HG02588 (cell line): ENCODE data around the gene ACD.

Experiments used
- ATAC-seq: cut with Tn5 transposase; IDR thresholded peaks from one replicate; pipeline ENCODE4 v1.9.1; 2021; ENCODE audit warnings: mild to moderate bottlenecking, moderate library complexity; ENCODE audit not compliant: unreplicated experiment

Gene ACD

DNA sequence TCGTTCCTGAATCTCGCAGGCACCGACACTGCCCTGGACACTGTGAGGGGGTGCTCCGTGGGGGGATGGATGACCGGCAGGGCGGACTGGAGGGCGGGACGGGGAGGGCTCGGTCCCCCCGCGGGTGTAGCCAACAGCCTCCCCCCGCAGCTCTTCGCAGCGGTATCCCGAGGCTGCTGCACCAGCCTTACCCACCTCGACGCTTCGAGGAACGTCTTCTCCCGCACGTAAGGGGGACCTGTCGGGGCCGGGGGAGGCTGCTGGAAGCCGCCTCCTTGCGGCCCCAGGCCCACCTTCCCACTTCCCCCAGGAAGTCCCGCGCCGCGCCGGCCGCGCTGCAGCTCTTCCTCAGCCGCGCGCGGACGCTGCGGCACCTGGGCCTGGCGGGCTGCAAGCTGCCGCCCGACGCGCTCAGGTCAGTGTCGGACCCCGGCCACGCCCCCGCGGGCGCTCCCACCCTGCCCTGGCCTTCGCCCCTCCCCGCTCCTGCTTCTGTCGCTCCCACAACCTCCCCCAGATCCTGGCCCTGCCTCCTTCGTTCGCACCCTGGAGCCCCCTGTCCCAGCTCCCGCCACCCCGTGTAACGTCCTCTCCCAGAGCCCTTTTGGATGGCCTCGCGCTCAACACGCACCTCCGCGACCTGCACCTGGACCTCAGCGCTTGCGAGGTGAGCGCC, 11.8 kb downstream of the ACD start:
- no peak for ATAC-seq

DNA sequence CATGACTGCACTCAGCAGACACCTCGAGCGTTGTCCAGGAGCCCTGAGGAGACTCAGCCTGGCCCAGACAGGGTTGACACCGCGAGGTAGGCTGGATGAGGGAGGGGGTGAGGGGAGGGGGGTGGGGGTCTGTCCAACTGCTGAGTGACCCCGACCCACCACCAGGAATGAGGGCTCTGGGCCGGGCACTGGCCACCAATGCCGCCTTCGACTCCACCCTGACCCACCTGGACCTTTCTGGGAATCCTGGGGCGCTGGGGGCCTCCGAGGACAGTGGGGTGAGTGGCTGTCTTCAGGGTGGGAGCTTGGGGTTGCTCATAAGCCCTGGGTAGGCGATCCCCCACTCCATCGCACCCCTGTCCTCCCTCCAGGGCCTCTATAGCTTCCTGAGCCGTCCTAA, 12.4 kb downstream of the ACD start:
- ATAC-seq, result no peak

DNA sequence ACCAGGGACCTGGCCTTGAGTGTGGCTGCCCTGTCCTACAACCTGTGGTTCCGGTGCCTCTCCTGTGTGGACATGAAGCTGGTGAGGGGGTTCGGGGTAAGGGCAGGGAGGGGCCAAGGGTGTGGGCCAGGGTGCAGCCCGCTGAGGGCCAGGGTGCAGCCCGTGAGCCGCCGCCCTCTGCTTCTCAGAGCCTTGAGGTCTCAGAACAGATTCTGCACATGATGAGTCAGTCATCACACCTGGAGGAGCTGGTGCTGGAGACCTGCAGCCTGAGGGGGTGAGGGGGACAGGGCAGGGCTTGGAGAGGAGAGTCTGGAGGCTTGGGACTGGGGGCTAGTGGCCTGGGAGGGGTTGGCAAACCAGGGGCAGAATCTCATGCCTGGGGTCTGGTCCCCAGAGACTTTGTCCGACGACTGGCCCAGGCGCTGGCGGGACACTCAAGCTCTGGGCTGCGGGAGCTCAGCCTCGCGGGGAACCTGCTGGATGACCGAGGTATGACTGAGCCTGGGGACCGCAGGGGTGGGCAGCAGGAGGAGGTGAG, 12.9 kb downstream of the ACD start:
- ATAC-seq, result no peak

DNA sequence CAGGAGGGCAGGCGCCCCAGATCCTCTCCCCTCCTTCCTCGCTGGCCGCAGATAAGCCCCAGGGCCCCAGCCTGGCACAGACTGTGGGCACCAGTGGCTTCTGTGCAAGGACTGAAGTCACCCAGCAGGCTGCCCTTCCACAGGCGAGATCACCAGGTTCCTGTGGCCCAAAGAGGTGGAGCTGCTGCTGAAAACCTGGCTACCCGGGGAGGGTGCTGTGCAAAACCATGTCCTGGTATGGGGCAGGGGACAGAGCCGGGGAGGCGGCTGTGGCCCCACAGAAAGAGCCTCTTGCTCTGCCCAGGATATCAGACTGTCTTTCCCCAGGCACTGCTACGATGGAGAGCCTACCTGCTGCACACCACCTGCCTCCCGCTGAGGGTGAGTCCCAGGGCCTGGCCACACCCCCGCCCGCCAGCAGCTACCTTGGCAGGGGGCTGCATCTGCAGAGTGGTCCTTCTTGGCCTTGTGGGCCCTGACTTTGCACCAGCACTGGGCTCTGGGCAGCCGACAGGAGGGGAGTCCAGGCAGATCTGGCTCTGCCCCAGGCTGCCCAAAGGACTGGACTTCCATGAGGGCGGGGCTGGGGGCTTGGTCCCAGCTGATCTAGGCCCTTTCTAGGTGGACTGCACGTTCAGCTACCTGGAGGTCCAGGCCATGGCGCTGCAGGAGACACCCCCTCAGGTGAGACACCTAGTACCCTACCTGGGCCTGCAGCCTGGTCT, 14.5 kb downstream of the ACD start:
- ATAC-seq, result no peak

DNA sequence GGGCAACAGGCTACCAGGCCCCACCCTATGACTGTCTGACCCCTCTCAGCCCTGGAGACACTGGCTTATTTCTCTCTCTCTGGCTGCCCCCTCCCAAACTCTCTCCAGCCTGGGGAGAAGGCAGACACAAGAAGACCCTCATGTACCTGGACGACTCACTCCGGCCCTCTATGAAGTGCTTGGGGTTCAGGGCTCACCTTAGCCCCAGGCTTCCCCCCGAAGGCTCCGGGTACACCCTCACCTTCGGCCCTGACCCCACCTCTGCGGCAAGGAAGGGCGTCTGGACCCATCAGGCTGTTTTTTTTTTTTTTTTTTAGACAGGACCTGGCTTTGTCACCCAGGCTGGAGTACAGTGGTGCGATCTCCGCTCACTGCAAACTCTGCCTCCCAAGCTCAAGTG, 16.0 kb downstream of the ACD start:
- no peak for ATAC-seq

DNA sequence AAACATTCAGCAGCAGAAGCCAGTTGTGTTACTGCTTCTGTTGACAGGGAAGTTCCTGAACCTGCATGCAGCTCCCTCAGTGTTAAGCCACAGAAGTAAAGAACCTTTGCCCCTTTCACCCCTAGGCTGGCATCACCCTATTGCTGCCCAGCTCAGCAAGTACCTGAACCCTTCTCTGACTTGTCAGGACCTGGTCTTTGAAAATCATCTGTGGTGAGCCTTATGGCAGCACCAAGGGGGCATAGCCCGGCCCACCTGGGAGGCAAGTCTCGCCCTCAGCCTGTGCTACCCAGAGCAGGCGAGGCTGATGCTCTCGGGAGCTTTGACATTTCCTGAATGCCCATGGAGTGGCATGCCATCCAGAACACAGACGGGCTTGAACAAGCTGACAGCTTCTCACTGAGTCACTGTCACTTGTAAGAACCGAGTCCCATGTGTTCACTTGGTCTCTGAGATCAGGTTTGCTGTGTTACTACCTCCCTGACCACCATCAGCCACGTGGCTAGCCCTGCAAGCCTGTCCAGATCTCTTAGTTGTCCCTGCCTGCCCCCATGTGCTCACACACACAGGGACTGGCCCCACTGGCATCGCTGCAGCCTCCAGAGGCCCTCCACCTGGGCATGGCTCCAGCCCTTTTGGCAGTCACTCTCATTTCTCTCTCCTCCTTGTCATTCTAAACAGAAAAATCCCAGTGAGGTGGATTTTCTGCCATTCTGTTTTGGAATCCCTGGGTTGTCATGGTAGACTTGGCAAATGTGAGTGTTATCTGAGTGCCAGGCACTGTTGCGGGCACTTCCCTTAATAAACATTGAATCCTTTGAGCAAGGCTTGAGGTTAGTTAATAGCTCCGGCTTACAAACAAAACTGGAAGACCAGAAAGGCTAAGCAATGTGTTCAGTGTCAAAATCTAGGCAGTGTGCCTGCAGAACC, 18.0 kb downstream of the ACD start:
- ATAC-seq, result no peak

DNA sequence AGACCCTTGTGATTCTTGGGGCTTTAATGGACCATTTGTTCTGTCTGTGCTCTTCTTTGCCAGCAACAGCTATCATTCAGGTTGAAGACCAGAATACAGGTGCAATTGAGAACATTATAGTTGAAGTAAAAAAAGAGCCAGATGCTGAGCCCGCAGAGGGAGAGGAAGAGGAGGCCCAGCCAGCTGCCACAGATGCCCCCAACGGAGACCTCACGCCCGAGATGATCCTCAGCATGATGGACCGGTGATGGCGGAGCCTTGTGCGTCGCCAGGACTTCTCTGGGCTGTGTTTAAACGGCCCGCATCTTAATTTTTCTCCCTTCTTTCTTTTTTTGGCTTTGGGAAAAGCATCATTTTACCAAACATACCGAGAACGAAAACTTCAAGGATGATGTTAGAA, 22.4 kb downstream of the ACD start:
- ATAC-seq, result no peak

DNA sequence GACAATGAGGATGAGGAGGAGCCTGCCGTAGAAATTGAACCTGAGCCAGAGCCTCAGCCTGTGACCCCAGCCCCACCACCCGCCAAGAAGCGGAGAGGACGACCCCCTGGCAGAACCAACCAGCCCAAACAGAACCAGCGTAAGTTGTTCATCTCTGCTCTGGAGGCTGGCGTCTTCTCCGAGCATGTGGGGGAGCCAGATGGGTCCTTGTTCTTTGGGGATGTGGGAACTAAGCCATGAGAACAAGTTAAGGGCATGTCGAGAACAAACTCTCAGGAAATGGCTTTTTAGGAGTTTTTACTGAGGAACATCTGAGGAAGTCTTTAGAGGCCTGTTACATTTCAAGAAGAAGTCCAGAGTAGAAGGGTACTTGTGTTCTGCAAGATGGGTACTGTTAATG, 23.3 kb downstream of the ACD start:
- ATAC-seq, result no peak

DNA sequence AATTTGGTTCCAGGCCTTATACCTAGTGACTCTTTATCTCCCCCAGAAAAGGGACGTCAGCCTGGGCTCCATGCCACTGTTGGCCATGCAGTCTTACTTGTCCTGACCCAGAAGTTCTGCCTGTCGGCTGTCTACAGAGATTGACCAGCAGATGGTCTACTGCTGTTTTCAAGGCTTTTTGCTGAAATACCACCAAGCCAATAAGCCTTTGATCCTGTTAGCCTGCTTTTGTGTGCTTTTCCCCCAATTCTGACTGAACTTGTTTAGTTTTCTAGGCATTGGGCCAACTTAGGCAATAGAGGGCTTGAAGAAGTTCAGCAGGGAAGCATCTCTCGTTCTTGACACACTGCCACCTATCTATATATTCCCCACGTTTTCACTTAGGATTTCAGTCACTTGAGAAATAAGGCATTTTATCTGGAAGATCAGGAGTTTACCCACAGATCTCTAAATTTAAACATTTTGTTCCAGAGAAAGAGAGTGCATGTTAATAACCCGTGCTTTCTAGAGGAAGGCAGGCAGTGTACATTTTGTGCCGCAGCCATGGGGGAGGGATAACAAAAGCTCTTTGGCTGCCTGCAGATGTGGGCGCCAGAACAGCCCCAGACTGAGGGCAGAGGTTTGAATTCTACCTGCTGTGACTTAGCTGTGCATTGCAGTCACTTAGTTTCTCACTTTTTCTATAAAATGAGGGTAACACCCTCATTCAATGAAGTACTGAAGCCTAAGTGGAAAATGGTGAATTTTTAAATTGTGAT, 27.5 kb downstream of the ACD start:
- ATAC-seq, result no peak

DNA sequence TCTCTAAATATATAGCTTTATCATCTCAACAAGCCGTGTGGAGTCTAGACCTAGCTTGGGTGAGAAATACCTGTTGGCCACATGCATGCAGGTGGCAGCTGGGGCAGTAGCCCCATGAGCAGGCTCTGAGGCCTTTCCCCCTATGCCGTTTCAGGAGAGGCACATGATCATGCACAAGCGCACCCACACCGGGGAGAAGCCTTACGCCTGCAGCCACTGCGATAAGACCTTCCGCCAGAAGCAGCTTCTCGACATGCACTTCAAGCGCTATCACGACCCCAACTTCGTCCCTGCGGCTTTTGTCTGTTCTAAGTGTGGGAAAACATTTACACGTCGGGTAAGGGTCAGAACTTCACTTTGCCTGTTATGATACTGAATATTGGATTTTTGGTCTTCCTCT, 31.8 kb downstream of the ACD start:
- no peak for ATAC-seq

DNA sequence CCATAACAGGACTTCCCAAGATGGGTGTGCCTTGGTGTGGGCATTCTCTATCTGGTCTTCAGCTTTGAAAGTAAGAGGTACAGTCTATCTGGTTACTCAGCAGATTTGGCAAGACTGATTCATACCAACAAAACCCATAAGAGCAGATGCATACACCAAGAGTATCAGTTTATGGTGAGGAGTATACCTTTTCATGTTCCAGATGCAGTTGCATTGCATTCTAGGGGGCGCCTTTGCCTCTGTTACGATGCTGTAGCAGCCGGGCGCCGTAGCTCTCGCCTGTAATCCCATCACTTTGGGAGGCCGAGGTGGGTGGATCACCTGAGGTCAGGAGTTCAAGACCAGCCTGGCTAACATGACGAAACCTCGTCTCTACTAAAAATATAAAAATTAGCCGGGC, 46.3 kb downstream of the ACD start:
- no peak for ATAC-seq

DNA sequence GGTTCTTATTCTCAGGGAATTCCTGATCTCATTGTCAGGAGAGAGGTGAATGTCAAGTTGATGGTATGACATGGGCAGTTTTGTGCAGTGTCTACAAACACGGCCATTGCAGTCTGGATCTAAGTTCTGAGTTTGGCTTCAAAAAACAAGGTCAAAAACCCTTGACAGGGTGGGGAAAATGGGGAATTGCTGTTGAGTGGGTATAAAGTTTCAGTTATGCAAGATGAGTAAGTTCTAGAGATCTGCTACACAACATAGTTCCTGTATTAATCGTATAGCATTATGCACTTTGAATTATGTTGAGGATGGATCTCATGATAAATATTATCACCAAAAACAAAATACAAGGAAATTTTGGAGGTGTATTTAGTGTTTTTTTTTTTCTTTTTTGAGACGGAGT, 51.7 kb downstream of the ACD start:
- no peak for ATAC-seq
